Fibroblast of skin of abdomen (primary cell): Measurements from ENCODE around the gene TP73.

Experiments
- DNase-seq: peaks from one replicate; pipeline ENCODE4 v3.0.0-alpha.2; 2013

Gene TP73

GRCh38 chr1:3653286-3653618 lies 936 bp downstream of the TP73 start:
- no peak for DNase-seq

- DNase-seq = no peak
These were observed 2.4 kb downstream of the TP73 start for GRCh38 chr1:3654549-3655281.

- no peak for DNase-seq
These were observed 4.3 kb downstream of the TP73 start for GRCh38 chr1:3656450-3657095.

- DNase-seq = no peak
These were observed 4.8 kb downstream of the TP73 start for GRCh38 chr1:3657096-3657475.

- no peak for DNase-seq
These were observed 5.4 kb downstream of the TP73 start for GRCh38 chr1:3657578-3658230.

GRCh38 chr1:3658231-3658615 lies 5.9 kb downstream of the TP73 start:
- DNase-seq = no peak

- no peak for DNase-seq
These were observed 6.8 kb downstream of the TP73 start for GRCh38 chr1:3659093-3659492.

GRCh38 chr1:3660704-3661103 lies 8.4 kb downstream of the TP73 start:
- no peak for DNase-seq

- no peak for DNase-seq
These were observed 9.3 kb downstream of the TP73 start for GRCh38 chr1:3661631-3662030.

GRCh38 chr1:3662080-3662671 lies 9.9 kb downstream of the TP73 start:
- DNase-seq = no peak

- DNase-seq = no peak
These were observed 11.8 kb downstream of the TP73 start for GRCh38 chr1:3663999-3664699.

GRCh38 chr1:3664700-3665375 lies 12.5 kb downstream of the TP73 start:
- no peak for DNase-seq

- no peak for DNase-seq
These were observed 15.8 kb downstream of the TP73 start for GRCh38 chr1:3668148-3668547.

- DNase-seq = no peak
These were observed 16.4 kb downstream of the TP73 start for GRCh38 chr1:3668585-3669300.

- DNase-seq = no peak
These were observed 17.1 kb downstream of the TP73 start for GRCh38 chr1:3669421-3669821.

- DNase-seq = no peak
These were observed 17.7 kb downstream of the TP73 start for GRCh38 chr1:3669971-3670431.

- no peak for DNase-seq
These were observed 18.5 kb downstream of the TP73 start for GRCh38 chr1:3670823-3671265.

- DNase-seq = no peak
These were observed 19.3 kb downstream of the TP73 start for GRCh38 chr1:3671371-3672180.

GRCh38 chr1:3672231-3672970 lies 20.1 kb downstream of the TP73 start:
- DNase-seq = no peak

- no peak for DNase-seq
These were observed 20.6 kb downstream of the TP73 start for GRCh38 chr1:3672971-3673361.
